Measurements from ENCODE around the gene ZSCAN20.

- TF ChIP-seq, protein P1, sequence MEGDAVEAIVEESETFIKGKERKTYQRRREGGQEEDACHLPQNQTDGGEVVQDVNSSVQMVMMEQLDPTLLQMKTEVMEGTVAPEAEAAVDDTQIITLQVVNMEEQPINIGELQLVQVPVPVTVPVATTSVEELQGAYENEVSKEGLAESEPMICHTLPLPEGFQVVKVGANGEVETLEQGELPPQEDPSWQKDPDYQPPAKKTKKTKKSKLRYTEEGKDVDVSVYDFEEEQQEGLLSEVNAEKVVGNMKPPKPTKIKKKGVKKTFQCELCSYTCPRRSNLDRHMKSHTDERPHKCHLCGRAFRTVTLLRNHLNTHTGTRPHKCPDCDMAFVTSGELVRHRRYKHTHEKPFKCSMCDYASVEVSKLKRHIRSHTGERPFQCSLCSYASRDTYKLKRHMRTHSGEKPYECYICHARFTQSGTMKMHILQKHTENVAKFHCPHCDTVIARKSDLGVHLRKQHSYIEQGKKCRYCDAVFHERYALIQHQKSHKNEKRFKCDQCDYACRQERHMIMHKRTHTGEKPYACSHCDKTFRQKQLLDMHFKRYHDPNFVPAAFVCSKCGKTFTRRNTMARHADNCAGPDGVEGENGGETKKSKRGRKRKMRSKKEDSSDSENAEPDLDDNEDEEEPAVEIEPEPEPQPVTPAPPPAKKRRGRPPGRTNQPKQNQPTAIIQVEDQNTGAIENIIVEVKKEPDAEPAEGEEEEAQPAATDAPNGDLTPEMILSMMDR (IDR thresholded peaks at IDR 0.05; ENCODE audit: insufficient read depth, low read depth, low read length) = no peak
- TF ChIP-seq EZH2 (IDR thresholded peaks at IDR 0.05; ENCODE audit: insufficient read depth, low read length) = no peak
Observed at GRCh38 chr1:33532936-33533335, 60.5 kb downstream of the ZSCAN20 start.

Measured in astrocyte (in vitro differentiated cells and primary cell).